ENCODE data around the gene E2F8.

DNA sequence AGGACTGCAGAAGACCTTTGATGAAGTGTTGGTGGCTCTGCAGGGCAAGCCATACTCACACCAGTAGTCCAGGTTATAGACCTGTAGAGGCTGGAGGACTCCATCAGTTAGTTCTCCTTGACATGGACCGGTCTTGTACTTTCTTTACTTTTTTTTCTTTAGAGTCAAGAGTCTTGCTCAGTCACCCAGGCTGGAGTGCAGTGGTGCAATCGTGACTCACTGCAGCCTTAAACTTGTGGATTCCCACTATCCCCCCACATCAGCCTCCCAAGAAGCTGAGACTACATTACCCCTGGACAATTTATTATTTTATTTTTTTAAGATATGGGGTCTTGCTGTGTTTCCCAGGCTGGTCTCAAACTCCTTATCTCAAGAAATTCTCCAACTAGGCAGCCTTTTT, 49.6 kb upstream of the E2F8 start:
- TF ChIP-seq EZH2 (IDR thresholded peaks at IDR 0.05) (no peak), POLR2AphosphoS5 (IDR thresholded peaks at IDR 0.05; ENCODE audit: borderline replicate concordance, low read depth, low read length) (no peak)
